ENCODE measurements around the gene KRT32.

Gene KRT32

GRCh38 chr17:41421617-41422016 lies 45.6 kb downstream of the KRT32 start:
- no peak for DNase-seq

GRCh38 chr17:41421116-41421515 lies 46.1 kb downstream of the KRT32 start:
- no peak for DNase-seq

GRCh38 chr17:41420134-41420533 lies 47.1 kb downstream of the KRT32 start:
- no peak for DNase-seq

GRCh38 chr17:41419716-41420115 lies 47.5 kb downstream of the KRT32 start:
- DNase-seq: no peak

GRCh38 chr17:41418116-41418860 lies 48.9 kb downstream of the KRT32 start:
- DNase-seq: no peak

GRCh38 chr17:41417576-41418015 lies 49.6 kb downstream of the KRT32 start:
- DNase-seq: no peak

GRCh38 chr17:41417127-41417526 lies 50.1 kb downstream of the KRT32 start:
- DNase-seq: no peak

GRCh38 chr17:41416479-41416878 lies 50.7 kb downstream of the KRT32 start:
- DNase-seq: no peak

- no peak for DNase-seq
These were observed 51.3 kb downstream of the KRT32 start for GRCh38 chr17:41415833-41416335.

GRCh38 chr17:41415411-41415810 lies 51.8 kb downstream of the KRT32 start:
- no peak for DNase-seq

GRCh38 chr17:41413982-41414381 lies 53.2 kb downstream of the KRT32 start:
- no peak for DNase-seq

GRCh38 chr17:41413353-41413957 lies 53.7 kb downstream of the KRT32 start:
- DNase-seq: no peak

- no peak for DNase-seq
These were observed 55.9 kb downstream of the KRT32 start for GRCh38 chr17:41411072-41411840.
